CD4-positive, alpha-beta T cell treated with Interleukin-1 beta for 1 hour (primary cell): Measurements from ENCODE around the gene ABCD3.
A peak's percentile ranks its signal among the peaks of the same experiment; 100 is the strongest.

Source experiments
- DNase-seq, 2 donors: peaks; one replicate each; pipeline ENCODE4 v3.0.0-alpha.2; 2020 to 2022

ABCD3 gene

DNA sequence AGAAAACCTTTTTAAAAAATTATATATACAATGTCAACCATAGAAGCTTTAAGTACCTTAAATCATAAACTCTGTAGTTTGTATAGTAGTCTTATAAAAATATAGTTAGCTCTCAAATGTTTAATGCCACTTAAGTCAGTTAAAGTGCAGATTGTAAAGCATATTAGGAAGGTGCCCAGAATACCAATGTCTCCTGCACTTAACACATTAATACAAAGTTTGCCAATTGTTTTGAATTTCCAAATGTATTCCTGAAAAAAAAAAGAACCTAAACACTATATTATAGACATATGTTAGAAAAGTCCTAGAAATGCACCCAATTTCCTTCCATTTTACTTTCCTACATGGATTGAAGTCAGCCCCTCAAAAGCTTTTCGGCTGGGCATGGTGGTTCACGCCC lies 111.2 kb downstream of the ABCD3 start:
- DNase-seq, result no peak

DNA sequence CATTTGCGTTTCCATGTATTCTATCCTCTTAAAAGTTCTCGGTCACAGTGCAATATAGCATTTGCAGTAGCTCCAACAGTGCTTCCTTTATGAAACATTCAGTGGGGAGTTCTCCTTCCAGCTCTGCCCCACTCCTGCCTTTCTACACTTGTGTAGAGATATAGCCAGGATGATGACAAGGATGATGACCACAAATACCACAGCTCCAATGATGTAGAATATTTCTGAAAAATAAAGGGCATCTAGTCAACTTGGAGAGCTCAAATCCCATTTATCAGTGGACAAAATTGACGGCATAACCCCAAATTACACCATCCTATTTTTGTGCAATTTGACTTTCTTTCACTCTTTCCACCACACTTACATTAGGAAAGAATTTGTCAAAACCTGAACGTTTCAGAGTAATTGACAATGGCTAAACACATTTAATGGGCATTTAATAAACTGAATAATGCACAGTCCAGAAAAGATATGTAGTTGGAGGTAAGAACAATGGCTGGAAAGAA lies 112.2 kb downstream of the ABCD3 start:
- DNase-seq, result no peak

DNA sequence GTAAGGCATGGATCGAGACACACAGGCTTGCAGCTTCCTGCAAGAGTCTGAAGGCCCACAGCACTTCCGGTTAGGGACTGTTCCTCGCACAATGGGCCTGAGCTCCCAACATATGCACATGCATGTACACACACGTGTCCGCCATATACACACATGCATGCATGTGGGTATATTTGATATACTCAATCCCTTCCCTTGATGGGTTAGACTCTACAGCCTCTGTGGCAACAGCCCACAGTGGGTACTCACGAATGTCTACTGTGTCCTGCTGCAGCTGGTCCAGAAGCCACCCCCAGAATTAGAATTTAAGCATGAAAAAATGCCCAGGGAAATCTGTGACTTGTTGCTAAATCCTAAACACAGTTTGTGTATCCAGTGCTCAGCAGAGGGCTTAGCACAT lies 113.5 kb downstream of the ABCD3 start:
- no peak for DNase-seq

GRCh38 chr1:94532077-94532476 lies 113.9 kb downstream of the ABCD3 start:
- DNase-seq, result no peak

- DNase-seq, result no peak
Measured at GRCh38 chr1:94535095-94535494, 116.9 kb downstream of the ABCD3 start.

DNA sequence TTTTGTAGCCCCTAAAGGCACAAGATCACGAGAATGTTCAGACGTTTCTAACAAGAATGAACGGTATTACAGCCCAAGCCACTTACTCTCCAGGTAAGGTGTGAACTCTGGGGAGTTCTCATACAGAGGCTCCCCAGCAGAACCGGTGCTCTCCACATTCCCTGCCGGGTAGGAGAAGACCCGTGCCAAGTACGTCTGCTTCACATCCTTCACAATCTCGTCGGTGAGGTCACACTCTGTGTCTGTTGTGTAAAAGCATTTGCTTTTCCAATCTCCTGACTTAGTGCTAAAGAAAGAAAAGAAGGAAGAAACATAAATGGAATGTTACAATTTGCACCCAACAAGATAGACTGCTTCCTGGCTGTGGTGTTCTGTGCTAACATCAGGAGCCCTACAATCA lies 117.7 kb downstream of the ABCD3 start:
- no peak for DNase-seq

- no peak for DNase-seq
Measured at GRCh38 chr1:94537254-94537653, 119.1 kb downstream of the ABCD3 start.

DNA sequence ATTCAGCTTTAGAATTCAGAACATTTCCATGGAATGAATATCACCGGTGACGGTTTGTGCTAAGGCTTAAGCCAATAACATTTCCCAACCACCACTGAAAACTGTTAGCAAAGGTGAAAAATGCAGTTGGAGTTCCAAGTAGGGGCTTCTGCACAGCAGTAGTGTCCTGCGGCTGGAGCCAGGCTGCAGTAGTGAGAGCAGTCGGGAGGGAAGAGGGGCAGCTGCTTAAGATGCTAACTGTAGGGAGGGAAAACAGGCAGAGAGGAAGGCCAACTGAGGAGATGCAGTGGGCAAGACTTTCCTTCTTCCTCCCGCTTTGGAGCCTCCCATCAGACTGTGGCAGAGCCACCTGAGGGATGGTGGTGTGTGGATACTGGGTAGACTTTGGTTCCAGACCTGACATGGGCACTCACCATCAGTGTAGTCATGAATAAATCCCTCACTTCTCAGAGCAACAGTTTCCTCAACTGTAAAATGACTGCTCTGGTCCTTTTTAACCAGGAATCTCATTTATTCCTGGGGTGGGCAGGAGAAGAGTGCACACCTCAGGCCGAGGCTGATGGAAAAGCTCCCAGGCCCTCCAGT lies 120.1 kb downstream of the ABCD3 start:
- no peak for DNase-seq

DNA sequence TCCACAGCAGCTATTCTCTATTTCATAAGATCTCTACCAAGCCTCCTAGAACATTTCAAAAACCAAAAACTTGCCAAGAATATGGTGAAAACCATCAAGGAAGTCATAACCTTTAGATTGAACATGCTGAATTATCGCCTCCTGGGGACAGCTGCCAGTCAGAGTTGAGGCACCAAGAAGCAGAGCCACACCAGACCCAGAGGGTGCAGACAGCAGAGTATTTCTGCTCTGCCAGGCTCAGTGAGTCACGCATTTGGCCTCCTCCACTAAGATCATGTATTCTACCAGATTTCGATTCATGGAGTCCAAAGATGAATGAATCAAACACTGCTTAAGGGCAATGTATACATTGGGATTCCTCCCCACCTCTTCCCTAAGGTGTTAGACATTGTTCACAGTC lies 121.3 kb downstream of the ABCD3 start:
- DNase-seq, result no peak

DNA sequence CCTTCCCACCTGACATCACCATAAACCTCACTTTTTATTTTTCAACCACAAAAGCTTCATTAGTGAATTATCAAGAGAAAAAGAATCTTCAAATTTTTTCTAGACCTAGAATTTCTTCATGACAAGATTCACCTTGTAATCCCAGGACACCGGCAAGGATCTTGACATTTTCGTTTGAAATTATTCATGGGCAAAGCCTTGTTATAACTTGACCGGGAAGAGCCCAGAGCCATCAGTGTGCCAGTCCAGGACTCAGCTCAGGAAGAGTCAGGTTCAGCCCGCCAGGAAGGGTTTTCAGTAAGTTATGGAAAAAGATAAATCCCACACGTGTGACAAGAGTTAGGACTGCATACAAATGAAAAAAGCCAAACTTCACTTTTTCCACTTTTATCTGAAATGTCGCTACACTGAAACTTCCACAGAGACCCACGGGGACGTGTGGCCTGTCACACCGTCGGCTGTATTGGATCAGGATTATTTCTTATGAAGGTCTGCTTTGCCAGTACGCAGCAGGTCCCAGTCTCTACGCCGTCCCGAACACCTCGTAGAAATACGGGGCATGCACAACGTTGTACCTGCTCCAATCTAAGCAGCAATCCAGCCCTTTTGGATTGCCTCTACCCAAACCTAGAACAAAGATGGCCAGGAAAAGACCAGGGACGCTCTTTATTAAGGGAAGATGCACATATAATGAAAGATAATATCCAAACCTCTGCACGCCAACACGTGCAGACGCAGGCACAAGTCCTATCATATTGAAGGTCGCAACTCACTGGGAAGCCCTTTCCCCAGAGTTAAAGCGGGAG lies 122.5 kb downstream of the ABCD3 start:
- no peak for DNase-seq

DNA sequence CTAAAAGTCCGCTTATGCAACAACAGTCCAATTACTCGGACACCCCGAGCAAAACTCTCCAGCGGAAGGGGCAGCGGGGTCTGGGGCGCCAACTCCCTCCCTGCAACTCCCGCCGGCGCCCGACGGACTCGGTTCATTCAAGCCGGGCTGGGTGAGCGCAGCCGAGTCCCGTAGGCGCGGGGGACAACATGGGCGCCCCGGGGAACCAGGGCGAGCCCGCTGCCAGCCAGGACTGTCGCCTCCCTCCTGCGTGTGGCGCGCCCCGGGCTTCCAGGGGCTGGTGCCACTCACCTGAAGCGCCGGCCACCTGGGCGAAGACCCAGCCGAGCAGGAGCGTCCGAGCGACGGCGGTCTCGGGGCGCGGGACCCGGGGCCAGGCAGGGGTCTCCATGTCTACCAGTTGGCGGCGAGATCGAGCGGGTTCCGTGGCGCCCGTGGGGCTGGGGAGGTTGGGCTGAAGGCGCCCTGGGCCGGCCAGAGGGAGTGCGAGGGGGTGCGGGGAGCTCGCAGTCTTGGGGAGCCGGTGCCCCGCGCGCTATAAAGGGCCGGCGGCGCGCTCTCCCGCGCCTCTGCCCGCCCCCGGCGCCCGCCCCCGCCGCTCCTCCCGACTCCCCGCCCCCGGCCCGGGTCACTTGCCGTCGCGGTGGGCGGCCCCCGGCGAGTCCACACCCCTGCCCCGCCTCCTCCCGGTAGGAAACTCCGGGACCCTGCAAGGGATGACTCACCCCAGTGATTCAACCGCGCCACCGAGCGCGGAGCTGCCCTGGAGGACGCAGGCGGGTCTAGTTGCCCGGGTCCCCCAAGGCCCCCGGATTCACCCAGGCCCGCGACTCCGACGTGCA lies 123.3 kb downstream of the ABCD3 start, which contains the start of gene F3:
Gene F3, minus strand, starts transcription at position 514 of the 842 bp plus-strand sequence. Its CDS starts 123 bp downstream, at position 391.
- DNase-seq, result peak; percentile 29 to 78

DNA sequence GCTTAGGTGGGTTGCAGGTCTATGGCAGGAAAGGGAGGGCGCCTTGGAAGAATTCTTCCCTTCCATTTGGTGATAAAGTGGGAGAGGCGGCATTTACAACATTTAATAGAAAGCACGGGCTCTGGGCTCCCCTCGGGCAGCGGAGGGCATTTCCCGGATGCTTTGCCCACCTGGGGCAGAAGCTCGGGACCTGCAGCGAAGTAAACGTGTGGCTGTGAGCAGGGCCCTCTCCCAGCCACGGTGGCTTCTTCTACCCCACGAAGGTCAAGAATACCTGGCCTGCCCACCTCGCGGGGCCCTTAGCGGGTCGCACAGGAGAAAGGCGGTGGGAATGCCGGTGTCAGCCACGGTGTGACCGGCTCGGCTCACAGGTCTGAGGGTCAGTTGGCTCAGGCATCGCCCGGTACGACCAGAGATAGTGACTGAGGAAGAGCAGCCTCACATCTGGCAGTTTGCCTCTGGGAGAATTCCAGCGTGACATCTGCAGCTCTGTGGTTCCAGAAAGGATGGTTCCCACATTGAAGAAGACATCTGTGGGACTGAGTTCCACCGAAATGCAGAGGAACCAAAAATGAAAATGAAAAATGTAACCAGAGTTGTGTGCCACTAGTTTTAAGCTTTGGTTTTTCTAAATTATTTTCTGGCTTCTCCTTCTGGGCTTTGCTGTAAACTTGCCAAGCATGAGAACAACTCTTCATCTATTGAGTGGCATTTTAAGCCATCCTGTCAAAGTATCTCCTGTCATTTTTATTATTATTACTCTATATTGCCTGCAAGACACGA lies 124.1 kb downstream of the ABCD3 start:
- no peak for DNase-seq

GRCh38 chr1:94543001-94543400 lies 124.8 kb downstream of the ABCD3 start:
- no peak for DNase-seq

DNA sequence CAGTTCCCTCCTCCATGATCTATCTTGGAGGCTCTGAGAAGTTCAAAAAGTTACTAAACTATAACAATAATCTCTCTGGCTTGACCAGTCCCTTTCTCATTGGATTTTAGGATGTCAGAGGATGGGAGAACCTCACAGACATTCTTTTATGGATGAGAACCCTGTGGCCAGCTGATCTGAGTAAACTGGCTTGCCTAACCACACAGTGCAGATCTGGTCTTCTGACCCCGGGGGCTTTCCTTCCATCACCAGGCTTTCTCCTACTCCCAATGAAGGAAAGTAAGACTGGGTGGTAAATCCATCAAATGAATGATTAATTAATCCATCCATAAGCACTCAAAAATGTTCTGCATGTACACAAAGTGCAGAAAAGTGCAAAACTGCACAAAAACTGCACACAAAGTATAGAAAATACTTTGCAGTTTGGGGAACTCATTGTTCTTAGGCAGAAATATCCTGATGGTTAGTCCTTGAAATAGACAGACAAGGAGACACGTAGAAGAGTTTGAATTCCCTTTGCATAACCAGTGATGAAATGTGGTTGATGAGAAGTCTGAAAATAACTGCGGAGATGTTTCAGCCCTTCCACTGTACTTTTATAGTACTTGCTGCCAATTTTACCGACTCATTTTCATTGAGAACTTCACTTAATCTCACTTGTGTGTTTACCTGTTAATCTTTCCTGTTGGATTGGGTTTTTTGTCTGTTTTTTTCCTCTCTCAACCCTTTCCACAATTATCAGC lies 125.9 kb downstream of the ABCD3 start:
- no peak for DNase-seq

GRCh38 chr1:94544706-94545490 lies 126.7 kb downstream of the ABCD3 start:
- DNase-seq, result no peak

DNA sequence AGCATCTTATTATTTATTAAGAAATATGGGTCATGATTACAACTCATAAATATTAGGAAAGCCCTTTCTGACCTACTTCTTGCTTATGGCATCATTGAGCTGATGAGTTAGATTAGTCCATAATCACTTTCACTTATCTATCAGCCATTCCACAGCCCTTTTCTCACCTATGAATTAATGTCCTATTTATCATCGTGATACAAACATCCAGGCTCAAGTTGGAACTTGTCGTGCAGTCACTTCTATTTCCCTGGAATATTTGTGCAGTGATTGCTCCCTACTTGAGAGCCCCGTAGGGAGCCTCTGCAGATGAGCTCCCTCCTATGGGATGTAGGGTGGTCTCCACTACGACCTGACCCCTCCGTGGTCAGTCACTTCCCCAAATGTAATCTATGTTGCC lies 131.5 kb downstream of the ABCD3 start:
- DNase-seq, result no peak

DNA sequence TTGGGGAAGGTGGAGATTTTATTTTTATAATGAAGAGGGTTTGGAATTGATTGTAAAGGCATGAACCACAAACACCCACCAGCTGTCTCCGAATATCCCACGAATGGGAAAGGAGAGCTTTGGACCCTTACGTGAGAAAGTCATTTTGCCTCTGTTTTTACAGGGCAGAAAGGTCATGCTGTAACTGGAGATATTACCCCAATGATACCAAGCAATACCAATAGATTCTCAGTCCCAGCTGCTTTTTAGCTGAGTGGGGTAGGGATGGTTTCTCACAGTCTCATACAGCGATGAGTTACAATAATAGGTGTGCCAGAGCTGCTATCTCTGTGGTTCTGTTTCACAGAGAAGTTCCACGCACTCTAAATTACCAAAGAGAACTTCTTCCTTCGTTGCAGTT lies 132.2 kb downstream of the ABCD3 start:
- DNase-seq, result no peak

GRCh38 chr1:94550800-94551241 lies 132.6 kb downstream of the ABCD3 start:
- no peak for DNase-seq

DNA sequence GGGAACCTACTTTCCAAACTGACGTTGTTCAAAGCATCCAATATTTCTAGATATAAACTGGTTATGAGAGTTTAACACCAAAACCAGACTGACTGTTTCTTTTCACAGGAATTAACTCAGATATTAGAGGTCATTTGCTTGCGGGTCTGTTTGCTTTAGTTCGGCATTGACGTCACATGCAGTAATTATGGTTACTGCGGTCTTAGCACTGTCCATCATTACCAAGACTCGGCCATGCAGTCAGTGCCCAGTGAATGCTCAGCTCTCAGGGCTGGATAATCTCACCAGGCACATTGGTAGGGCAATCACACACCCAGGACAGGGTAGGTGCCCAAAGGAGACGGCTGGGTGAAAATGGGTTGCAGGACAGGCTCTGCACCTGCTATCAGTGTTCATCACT lies 133.3 kb downstream of the ABCD3 start:
- DNase-seq, result no peak

DNA sequence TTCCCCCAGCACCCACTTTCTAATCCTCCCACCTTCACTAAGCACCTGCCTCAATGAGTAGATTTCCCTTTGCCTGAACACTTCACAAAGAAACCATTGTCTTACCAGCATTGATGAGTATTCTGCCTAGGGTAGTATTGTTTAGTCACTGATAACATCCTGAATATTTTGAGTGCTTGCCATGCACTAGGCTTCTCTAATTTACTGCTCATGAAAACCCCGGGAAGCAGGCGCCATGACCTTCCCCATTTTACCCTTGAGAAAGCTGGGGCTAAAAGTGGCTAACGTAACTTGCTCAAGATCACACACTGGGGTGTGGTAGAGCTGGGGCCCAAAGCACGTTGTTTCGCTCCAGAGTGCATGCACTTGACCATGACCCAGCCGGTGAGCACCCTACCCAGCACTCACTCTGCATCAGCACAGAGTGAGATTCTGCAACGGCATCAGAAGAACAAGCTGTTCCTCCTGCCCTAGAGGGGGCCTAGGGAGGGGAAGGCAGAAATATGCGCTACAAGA lies 133.9 kb downstream of the ABCD3 start:
- DNase-seq, result no peak

DNA sequence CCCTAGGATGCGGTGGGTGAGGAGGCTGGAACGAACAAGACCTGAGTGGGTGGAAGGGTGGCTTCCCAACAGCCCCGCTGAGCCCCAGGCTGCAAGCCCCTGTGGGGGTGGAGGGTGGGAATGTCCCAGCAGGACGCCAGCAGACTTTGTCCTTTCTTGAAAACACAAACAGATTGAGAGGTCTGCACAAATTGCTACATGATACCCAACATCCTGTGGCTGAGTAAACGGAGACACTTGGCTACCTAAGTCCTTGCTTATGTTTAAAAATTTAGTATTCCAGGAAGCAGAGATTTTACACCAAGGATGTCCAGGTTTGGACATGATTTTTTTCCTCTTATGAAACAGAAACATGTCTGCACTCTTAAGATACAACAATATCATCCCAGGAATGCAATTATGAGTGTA lies 135.1 kb downstream of the ABCD3 start:
- DNase-seq, result no peak
